NB4 (cell line): Measurements from ENCODE around the gene PPARGC1A.

ENCODE experiments used
- POLR2A ChIP-seq: IDR thresholded peaks from 2 replicates; pipeline ENCODE4 v1.6.1; 2011; ENCODE audit warnings: mild to moderate bottlenecking; ENCODE audit not compliant: insufficient read length; ENCODE audit errors: extremely low read depth
- TF ChIP-seq, protein P1 (sequence below): IDR thresholded peaks from one replicate; pipeline ENCODE4 v1.5.1; 2012; ENCODE audit warnings: low read depth, low read length

DNA sequence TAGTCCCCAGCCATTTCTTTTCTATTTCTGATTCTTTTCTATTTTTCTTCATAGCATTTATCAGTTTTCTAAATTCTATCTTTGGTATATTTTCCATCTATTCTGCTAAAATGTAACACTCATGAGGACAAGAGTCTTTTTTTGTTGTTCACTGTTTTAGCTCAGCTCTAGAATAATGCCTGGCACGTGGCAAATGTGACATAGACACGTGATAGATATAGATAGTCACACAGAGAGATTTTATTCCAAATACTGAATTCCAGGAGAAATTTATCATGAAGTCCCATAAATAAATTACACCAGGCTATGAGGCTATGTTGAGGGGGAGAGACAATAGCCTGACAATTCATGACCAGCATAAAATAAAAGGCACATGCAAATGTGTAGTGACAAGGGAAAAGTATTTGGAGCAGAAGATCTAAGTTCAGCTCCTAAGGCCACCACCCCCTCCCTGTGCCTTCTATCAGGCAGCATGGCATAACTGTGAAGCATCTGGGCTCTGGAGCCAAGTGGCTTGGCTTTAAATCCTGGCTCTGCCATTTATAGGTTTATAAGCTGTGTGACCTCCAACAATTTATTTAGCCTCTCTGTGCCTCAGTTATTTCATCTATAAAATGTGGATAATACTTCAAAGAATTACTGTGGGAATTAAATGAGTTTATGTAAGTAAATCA is 25.7 kb upstream of the PPARGC1A start:
- TF ChIP-seq POLR2A, result no peak
- TF ChIP-seq, protein P1, sequence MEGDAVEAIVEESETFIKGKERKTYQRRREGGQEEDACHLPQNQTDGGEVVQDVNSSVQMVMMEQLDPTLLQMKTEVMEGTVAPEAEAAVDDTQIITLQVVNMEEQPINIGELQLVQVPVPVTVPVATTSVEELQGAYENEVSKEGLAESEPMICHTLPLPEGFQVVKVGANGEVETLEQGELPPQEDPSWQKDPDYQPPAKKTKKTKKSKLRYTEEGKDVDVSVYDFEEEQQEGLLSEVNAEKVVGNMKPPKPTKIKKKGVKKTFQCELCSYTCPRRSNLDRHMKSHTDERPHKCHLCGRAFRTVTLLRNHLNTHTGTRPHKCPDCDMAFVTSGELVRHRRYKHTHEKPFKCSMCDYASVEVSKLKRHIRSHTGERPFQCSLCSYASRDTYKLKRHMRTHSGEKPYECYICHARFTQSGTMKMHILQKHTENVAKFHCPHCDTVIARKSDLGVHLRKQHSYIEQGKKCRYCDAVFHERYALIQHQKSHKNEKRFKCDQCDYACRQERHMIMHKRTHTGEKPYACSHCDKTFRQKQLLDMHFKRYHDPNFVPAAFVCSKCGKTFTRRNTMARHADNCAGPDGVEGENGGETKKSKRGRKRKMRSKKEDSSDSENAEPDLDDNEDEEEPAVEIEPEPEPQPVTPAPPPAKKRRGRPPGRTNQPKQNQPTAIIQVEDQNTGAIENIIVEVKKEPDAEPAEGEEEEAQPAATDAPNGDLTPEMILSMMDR, result no peak
